ENCODE data around the gene MLPH.

The MLPH gene

GRCh38 chr2:237464757-237465391 is 22.2 kb upstream of the MLPH start:
- no peak for DNase-seq (ENCODE audit: low read depth in 1 of 2, low spot score in 1 of 2)
- H3K27me3 ChIP-seq (ENCODE audit: insufficient read depth, poor library complexity, severe bottlenecking) = no peaks in the 10 kb centered on the region
- no peak overlapping the region for H3K4me3 ChIP-seq (replicated peaks; ENCODE audit: insufficient read depth, low read length)
- TF ChIP-seq GABPA (IDR thresholded peaks at IDR 0.05; ENCODE audit: low read depth) (no peak), POLR2AphosphoS5 (IDR thresholded peaks at IDR 0.05; ENCODE audit: low read depth) (no peak), REST (IDR thresholded peaks at IDR 0.05; ENCODE audit: insufficient replicate concordance, low read depth) (no peak), SPI1 (IDR thresholded peaks at IDR 0.05; ENCODE audit: borderline replicate concordance, low read depth) (no peak), CTCF (IDR thresholded peaks at IDR 0.05; ENCODE audit: insufficient read depth, low read length) (no peak)
- H3K27ac ChIP-seq (replicated peaks) = no peak overlapping the region

- Histone ChIP-seq H3K4me3 (replicated peaks; ENCODE audit: insufficient read depth, low read length) (no peak overlapping the region), H3K27me3 (ENCODE audit: insufficient read depth, poor library complexity, severe bottlenecking) (no peaks in the 10 kb centered on the region), H3K27ac (replicated peaks) (no peak overlapping the region)
- TF ChIP-seq GABPA (IDR thresholded peaks at IDR 0.05; ENCODE audit: low read depth) (no peak), POLR2AphosphoS5 (IDR thresholded peaks at IDR 0.05; ENCODE audit: low read depth) (no peak), SPI1 (IDR thresholded peaks at IDR 0.05; ENCODE audit: borderline replicate concordance, low read depth) (no peak), CTCF (IDR thresholded peaks at IDR 0.05; ENCODE audit: insufficient read depth, low read length) (no peak), REST (IDR thresholded peaks at IDR 0.05; ENCODE audit: insufficient replicate concordance, low read depth) (no peak)
- DNase-seq (ENCODE audit: low read depth in 1 of 2, low spot score in 1 of 2) = no peak
Observed at GRCh38 chr2:237465515-237466148, 21.4 kb upstream of the MLPH start.

- Histone ChIP-seq H3K4me3 (replicated peaks; ENCODE audit: insufficient read depth, low read length) (no peak overlapping the region), H3K27ac (replicated peaks) (no peak overlapping the region), H3K27me3 (ENCODE audit: insufficient read depth, poor library complexity, severe bottlenecking) (no peaks in the 10 kb centered on the region)
- DNase-seq (ENCODE audit: low read depth in 1 of 2, low spot score in 1 of 2) = no peak
- TF ChIP-seq SPI1 (IDR thresholded peaks at IDR 0.05; ENCODE audit: borderline replicate concordance, low read depth) (no peak), POLR2AphosphoS5 (IDR thresholded peaks at IDR 0.05; ENCODE audit: low read depth) (no peak), REST (IDR thresholded peaks at IDR 0.05; ENCODE audit: insufficient replicate concordance, low read depth) (no peak), GABPA (IDR thresholded peaks at IDR 0.05; ENCODE audit: low read depth) (no peak), CTCF (IDR thresholded peaks at IDR 0.05; ENCODE audit: insufficient read depth, low read length) (no peak)
Observed at GRCh38 chr2:237466211-237466610, 20.8 kb upstream of the MLPH start.

Data from HL-60 (cell line).